SKM-1 (cell line): ENCODE measurements around the gene CARD11.
"Not testable (repeated sequence)": the region's sequence is repeated elsewhere in the genome, so short reads cannot be mapped to it uniquely, and the experiment has no call there.

ENCODE experiments used
- DNase-seq: peaks from one replicate; lab custom pipeline; 2025; ENCODE audit not compliant: unreplicated experiment; lab: John Stamatoyannopoulos, UW

The CARD11 gene

DNA sequence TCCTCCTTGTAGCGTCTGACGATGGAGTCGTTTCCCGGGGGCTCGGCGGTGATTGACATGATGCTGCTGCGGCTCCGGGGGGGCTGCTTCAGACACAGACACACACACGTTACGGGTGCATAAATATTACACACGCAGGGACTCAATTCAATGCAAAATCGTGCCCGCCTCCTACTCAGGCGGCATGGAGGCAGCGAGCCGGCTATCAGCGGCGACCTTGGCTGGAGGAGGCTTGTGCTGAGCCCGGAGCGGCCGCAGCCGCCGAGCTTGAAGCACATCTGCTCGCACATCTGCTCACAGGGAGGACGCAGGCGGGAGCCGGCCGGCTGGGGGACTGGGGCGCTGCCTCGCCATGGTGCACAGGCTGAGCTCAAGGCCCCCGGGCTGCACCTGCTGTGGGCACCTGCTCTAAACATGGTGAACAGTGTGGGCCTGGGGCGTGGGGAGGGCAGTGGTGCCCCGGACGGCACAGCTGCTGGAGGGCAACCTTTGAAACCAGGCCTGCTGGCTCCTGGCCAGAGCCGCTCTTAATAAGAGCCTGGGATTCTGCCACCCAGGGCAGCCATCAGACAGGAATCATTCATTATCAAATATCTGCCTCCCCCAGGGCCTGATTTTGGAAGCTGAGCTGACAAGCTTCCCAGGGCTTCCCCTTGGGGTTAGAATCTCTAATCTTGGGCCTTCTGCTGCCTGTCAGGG is 114.9 kb downstream of the CARD11 start:
- no peak for DNase-seq

DNA sequence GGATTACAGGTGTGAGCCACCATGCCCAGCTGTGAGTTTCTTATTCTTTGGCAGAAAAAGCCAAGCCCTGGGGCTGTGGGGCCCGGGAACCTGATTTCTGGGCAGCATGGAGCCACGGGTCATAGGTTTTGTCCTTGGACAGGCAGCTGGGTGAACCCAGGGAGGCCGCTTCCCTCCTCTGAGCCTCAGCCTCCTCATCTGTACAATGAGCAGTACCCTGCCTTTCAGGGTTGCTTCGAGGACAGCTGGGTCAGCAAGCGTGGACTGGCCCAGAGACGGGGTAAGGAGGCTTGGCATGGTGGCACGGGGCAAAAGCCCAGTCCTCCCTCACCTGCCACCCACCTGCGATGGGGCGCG is 115.4 kb downstream of the CARD11 start:
- DNase-seq: no peak

DNA sequence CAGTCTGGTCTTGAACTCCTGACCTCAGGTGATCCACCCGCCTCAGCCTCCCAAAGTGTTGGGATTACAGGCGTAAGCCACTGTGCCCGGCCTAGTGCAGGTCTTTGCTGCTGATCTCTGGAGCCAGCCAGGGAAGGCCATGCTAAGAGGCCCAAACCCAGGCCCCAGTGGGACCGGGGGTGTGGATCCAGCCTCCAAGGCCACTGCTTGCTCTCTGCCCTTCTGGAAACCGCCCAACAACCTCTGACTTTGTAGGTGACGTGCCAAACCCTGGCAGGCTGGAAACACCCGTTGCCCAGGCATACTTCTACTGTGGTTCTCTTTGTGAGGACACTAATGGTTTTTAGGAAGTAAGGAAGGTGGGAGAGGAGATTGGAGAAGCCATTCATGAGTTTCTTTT is 116.1 kb downstream of the CARD11 start:
- no peak for DNase-seq

- no peak for DNase-seq
Observed at GRCh38 chr7:2926896-2927405, 116.7 kb downstream of the CARD11 start.

- no peak for DNase-seq
Observed at GRCh38 chr7:2926120-2926895, 117.4 kb downstream of the CARD11 start.

- DNase-seq: no peak
Observed at GRCh38 chr7:2924866-2925840, 118.5 kb downstream of the CARD11 start.

DNA sequence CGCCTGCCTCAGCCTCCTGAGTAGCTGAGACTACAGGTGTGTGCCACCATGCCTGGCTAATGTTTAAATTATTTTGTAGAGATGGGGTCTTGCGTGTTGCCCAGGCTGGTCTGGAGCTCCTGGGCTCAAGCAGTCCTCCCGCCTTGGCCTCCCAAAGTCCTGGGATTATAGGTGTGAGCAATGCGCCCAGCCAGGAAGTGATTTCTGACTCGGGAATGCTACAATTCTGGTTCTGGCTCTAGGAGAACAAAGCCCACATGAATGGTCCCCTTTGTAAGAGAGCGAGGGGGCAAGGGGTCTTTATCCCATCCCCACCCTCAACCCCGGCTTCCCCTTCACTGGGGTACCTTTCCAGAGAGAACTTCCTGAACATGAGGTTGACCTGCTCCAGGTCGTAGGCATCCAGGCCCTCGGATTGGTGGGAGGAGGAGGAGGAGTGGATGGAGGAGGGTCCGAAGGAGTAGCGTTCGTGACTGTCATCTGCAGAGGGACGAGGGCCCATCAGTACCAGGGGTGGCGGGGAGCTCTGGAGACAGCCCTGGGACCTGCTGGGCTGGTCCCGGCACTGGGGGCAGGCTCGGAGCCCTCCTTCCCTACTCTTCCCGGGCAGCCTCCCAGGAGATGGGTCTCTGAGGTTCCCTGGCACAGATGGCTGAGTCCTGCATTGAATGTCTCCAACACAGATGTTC is 119.6 kb downstream of the CARD11 start:
- no peak for DNase-seq

- DNase-seq: no peak
Observed at GRCh38 chr7:2923291-2923781, 120.3 kb downstream of the CARD11 start.

- DNase-seq: no peak
Observed at GRCh38 chr7:2922866-2923265, 120.8 kb downstream of the CARD11 start.

DNA sequence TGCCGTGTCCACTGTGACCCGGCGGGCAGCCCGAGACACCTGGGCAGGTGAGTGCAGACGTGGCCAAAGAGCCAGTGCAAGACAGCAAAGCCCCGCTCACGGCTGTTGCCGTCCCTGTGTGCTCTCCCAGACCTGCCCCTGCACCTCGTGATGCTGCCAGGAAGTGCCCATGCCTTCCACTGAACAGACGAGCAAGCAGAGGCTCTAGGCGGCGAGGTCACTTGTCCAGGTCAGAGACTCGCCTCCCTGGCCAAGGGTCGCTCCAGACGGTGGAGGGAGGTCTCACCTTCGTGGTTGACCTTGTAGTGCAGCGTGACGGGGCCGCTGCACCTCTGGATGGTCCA is 121.3 kb downstream of the CARD11 start:
- DNase-seq: no peak

- no peak for DNase-seq
Observed at GRCh38 chr7:2921653-2922347, 121.9 kb downstream of the CARD11 start.

GRCh38 chr7:2920956-2921652 is 122.6 kb downstream of the CARD11 start:
- DNase-seq: no peak

GRCh38 chr7:2920480-2920879 is 123.2 kb downstream of the CARD11 start:
- DNase-seq: not testable (repeated sequence)

DNA sequence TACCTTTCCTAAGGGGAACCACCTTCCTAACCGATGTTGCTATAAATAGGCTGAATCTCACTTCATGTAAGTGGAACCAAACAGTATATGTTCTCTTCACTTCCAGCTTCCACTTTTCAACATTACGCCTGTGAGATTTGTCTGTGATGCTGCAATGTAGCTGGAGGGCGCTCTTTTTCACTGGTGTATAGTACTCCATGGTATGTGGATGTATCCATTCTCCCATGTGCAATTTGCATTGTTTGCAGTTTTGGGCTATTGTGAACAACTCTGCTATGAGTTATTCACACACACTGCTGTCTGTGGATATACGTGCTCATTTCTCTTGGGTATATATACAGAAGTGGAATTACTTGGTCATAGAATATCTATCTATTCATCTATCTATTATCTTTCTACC is 123.6 kb downstream of the CARD11 start:
- no peak for DNase-seq

GRCh38 chr7:2919256-2919655 is 124.4 kb downstream of the CARD11 start:
- no peak for DNase-seq

- no peak for DNase-seq
Observed at GRCh38 chr7:2918406-2918805, 125.3 kb downstream of the CARD11 start.

GRCh38 chr7:2915023-2915422 is 128.6 kb downstream of the CARD11 start:
- no peak for DNase-seq

DNA sequence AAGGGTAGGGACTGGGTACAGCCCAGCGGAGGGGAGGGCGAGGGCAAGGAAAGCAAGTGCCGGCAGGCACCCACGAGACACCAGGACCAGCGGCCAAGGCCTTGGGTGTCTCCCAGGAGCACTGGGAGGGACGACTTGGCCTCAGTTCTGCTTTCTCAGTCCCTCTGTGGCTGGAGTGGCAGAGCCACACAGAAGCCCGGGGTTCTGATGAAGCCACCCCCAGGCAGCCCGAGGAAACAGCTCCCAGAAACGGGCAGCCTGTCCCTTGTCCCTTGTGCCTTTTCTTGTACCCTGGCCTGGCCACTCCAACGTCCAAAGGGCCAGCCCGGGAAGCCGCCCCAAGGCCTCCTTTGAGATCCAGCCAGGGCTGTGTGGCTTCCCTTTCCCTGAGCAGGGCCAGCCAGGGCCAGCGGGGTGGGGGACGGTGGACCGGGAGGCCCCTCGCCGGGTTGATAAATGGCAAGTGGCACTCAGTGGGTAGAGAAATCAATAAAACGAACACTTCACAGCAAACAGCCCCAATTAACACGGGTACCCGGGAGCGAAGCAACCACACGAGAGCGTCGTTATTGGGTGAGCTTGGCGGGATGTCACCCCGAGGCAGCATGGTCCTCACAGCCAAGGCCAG is 129.8 kb downstream of the CARD11 start:
- no peak for DNase-seq
